Measurements from ENCODE around the gene PPP1R3E. TPM values are rescaled to one million over a fixed set of nuclear protein-coding genes. Genes with fewer than 3 reads are reported as not detected.

Gene PPP1R3E
- polyA plus RNA-seq, 1 donor from 2014 or later = 17.2 TPM

DNA sequence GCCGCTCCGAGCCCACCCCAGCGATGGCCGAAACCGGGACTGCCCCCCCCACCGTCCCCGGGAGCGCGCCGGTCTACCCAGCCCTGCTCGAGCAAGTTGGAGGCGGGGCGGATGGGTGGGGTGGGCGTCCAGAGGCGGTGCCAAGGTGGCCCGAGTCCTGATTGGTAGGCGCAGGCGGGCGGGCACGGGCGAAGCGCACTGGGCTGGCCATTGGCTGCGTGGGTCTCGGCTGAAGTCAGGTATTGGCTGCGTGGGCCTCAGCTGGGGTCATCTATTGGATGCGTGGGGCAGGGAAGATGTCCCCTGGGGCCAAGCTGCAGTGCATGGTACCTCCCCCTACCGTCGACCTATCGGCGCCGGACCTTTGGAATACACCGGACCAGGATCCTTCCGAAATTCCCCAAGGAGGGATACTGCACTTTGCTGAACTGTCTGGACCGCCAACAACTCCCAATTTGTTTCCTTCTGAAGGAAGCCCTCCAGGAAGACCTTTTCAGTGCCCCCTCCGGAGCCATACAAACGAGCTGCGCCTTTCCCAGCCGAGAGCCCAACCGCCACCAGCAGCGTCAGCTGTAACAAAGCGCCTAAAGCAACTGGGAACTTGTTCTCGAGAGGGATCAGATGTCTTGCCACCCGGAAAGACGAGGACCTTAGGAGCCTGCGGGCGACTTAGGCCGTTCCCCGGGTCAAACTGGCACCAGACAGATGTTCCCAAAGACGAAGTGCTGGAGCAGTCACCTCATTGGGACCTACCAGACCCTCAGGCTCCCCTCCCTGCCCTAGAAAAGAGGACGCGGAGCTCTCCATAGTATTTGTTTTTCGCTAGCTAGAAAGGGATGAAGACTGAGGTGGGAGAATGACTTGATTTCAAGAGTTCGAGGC, 16.4 kb downstream of the PPP1R3E start, which contains the start of gene HOMEZ:
Gene HOMEZ, minus strand, starts transcription at position 113 of the 882 bp plus-strand sequence. CDS start 180 bp downstream, outside the sequence.
- peak within 1 kb of the TSS; percentile 75 for H2AFZ ChIP-seq (ENCODE audit: low read depth, low read length)
- no peaks in the 10 kb centered on the region for H3K36me3 ChIP-seq (ENCODE audit: insufficient read depth, low read length)
- no peaks in the 10 kb centered on the region for H4K20me1 ChIP-seq (ENCODE audit: insufficient read depth)
- no peaks in the 10 kb centered on the region for H3F3A ChIP-seq (ENCODE audit: insufficient read depth, low read length, poor library complexity, severe bottlenecking)
- TF ChIP-seq EZH2 (IDR thresholded peaks at IDR 0.05; ENCODE audit: borderline replicate concordance, insufficient read depth, low read length, poor library complexity, severe bottlenecking) (no peak), REST (IDR thresholded peaks at IDR 0.05; ENCODE audit: borderline replicate concordance) (peak; percentile 37), RAD21 (conservative IDR thresholded peaks at IDR 0.05) (peak; percentile 15), TAF1 (IDR thresholded peaks at IDR 0.05; ENCODE audit: low read depth) (peak; percentile 65), EP300 (conservative IDR thresholded peaks at IDR 0.05; ENCODE audit: poor library complexity, severe bottlenecking) (no peak), SMC3 (conservative IDR thresholded peaks at IDR 0.05; ENCODE audit: poor library complexity) (peak; percentile 21), MXI1 (conservative IDR thresholded peaks at IDR 0.05; ENCODE audit: poor library complexity, severe bottlenecking) (peak; percentile 53), POLR2AphosphoS5 (IDR thresholded peaks at IDR 0.05) (peak; percentile 83)
- TF ChIP-seq, protein P1, sequence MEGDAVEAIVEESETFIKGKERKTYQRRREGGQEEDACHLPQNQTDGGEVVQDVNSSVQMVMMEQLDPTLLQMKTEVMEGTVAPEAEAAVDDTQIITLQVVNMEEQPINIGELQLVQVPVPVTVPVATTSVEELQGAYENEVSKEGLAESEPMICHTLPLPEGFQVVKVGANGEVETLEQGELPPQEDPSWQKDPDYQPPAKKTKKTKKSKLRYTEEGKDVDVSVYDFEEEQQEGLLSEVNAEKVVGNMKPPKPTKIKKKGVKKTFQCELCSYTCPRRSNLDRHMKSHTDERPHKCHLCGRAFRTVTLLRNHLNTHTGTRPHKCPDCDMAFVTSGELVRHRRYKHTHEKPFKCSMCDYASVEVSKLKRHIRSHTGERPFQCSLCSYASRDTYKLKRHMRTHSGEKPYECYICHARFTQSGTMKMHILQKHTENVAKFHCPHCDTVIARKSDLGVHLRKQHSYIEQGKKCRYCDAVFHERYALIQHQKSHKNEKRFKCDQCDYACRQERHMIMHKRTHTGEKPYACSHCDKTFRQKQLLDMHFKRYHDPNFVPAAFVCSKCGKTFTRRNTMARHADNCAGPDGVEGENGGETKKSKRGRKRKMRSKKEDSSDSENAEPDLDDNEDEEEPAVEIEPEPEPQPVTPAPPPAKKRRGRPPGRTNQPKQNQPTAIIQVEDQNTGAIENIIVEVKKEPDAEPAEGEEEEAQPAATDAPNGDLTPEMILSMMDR (IDR thresholded peaks at IDR 0.05; ENCODE audit: poor library complexity, severe bottlenecking) = peak; percentile 48
- H3K9me2 ChIP-seq (ENCODE audit: insufficient read depth, low read length) = no peaks in the 10 kb centered on the region
- H3K27ac ChIP-seq (ENCODE audit: low read length) = peak within 1 kb of the TSS; percentile 86
- peaks cover 9% of the 10 kb centered on the region for H3K79me2 ChIP-seq (replicated peaks; ENCODE audit: insufficient read depth, low read length)
- no peaks in the 10 kb centered on the region for H3K27me3 ChIP-seq (ENCODE audit: insufficient read depth, low read depth, low read length)
- peak within 1 kb of the TSS; percentile 80 for H3K9ac ChIP-seq (ENCODE audit: low read length)
- H3K4me3 ChIP-seq (ENCODE audit: low read length) = peak within 1 kb of the TSS; percentile 94
- H3K9me3 ChIP-seq (ENCODE audit: low read length) = no peaks in the 10 kb centered on the region
- H3K4me2 ChIP-seq (ENCODE audit: low read length) = peak within 1 kb of the TSS; percentile 84

DNA sequence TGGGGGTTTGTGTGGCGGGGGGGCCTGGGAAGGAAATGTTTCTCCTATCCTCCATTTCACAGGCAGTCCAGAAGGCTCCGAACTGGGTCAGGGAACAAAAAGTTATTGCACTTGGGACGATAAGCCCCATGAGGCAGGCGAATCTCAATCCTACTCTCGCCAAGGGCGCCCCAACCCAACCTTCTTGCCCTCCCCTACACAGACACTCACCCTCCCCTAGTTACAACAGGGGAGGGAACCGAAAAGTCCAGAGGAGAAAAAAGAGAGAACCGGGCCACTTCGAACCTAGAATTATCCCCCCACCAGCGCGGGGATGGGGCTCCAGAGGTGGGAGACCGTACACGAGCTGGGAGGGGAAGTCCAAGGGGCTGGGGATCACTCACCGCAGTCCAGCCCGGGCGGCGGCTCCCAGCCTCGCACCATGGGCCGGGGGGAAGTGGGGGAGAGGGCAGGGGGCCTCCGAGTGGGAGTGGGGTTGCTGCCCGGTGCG, 17.1 kb downstream of the PPP1R3E start:
- Histone ChIP-seq H3K27ac (ENCODE audit: low read length) (peak overlapping the region; percentile 51), H3K27me3 (ENCODE audit: insufficient read depth, low read depth, low read length) (no peaks in the 10 kb centered on the region), H3K9me3 (ENCODE audit: low read length) (no peaks in the 10 kb centered on the region), H3K36me3 (ENCODE audit: insufficient read depth, low read length) (no peaks in the 10 kb centered on the region), H3K79me2 (replicated peaks; ENCODE audit: insufficient read depth, low read length) (peaks cover 9% of the 10 kb centered on the region), H3K9me2 (ENCODE audit: insufficient read depth, low read length) (no peaks in the 10 kb centered on the region), H3F3A (ENCODE audit: insufficient read depth, low read length, poor library complexity, severe bottlenecking) (no peaks in the 10 kb centered on the region), H3K9ac (ENCODE audit: low read length) (peak overlapping the region; percentile 80), H2AFZ (ENCODE audit: low read depth, low read length) (peak overlapping the region; percentile 75), H4K20me1 (ENCODE audit: insufficient read depth) (no peaks in the 10 kb centered on the region), H3K4me3 (ENCODE audit: low read length) (peak overlapping the region; percentile 94), H3K4me2 (ENCODE audit: low read length) (peak overlapping the region; percentile 84)
- TF ChIP-seq EZH2 (IDR thresholded peaks at IDR 0.05; ENCODE audit: borderline replicate concordance, insufficient read depth, low read length, poor library complexity, severe bottlenecking) = no peak
- TF ChIP-seq MXI1 (conservative IDR thresholded peaks at IDR 0.05; ENCODE audit: poor library complexity, severe bottlenecking) = no peak
- TF ChIP-seq, protein P1 (IDR thresholded peaks at IDR 0.05; ENCODE audit: poor library complexity, severe bottlenecking) = no peak
- no peak for TF ChIP-seq POLR2AphosphoS5 (IDR thresholded peaks at IDR 0.05)
- TF ChIP-seq REST (IDR thresholded peaks at IDR 0.05; ENCODE audit: borderline replicate concordance) = no peak
- TF ChIP-seq SMC3 (conservative IDR thresholded peaks at IDR 0.05; ENCODE audit: poor library complexity) = no peak
- TF ChIP-seq TAF1 (IDR thresholded peaks at IDR 0.05; ENCODE audit: low read depth) = no peak
- TF ChIP-seq RAD21 (conservative IDR thresholded peaks at IDR 0.05) = no peak
- TF ChIP-seq EP300 (conservative IDR thresholded peaks at IDR 0.05; ENCODE audit: poor library complexity, severe bottlenecking) = no peak

Data from neural cell (in vitro differentiated cells).